GM19025 (cell line): ENCODE measurements around the gene FASLG.

Source experiments
- ATAC-seq: cut with Tn5 transposase; IDR thresholded peaks from one replicate; pipeline ENCODE4 v1.9.1; 2021; ENCODE audit warnings: mild to moderate bottlenecking, low read depth, moderate library complexity; ENCODE audit not compliant: unreplicated experiment

FASLG gene

DNA sequence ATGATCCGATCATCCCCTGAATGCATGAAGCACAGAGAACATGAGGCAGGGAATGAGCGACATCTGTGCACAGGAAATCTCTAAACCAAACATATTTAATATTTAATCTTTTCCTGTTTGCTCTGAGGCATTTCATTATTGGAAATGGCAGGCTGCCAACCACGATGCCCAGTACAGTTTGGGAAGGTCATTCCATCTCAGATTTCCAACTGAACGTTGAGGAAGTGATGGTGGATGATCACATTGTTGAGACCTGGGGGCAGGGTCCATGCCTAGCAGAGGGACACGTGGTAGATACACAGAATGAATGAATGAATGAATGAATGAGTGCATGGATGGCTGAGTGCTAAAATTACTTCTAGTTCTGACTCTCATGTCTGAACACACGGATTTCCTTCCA, 15.9 kb upstream of the FASLG start:
- ATAC-seq, result no peak

DNA sequence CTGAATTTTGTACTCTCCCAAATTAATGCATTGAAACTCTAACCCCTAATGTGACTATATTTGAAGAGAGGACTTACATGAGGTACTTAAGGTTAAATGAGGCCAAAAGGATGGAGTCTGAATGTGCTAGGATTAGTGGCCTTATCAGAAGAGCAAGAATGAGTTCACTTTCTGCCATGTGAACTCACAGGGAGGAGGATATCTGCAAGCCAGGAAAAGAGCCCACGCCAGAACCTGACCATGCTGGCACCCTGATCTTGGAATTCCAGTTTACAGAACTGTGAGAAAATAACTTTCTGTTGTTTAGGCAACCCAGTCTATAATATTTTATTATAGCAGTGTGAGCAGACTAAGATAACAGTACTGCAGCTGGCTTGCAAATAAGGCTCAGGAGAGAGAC, 12.2 kb upstream of the FASLG start:
- ATAC-seq, result no peak

DNA sequence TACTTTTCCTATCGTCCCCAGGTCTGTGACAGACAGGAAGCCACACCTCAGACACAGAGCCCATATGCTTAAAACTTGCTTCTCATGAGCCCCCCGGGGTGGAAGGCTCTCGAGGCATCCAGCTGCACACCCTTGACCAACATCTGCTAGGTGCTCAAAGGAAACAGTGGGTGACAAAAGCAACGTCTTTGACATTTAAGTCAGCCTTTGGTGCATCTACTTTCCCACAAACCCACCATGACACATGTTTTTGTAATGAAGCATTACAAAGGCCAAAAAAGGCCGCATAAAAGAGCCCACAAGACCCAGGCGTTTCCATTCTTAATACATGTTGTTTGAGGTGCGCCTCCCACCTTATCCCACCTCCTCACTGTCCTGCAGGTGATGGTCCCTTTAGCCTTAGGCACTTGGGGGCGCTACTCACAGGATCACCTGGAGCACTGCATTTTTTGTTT, 11.8 kb upstream of the FASLG start:
- no peak for ATAC-seq

DNA sequence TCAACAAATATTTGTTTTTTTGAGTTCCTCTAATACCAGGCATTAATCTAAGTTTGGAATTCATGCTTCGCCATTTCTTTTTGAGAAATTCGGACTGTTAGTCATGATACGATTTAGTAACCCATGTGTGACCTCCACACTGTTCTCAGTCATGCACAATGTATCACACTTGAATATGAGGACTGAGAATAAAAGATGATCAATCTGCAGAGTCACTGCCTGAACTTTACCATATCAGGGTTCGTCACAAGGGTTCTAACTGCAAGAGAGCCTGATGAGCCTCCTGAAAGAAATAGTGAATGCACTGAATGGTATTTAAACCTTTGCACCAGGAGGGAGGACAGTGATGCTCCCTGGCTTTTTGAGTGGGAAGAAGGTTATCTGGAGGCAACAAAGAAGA, 10.9 kb upstream of the FASLG start:
- no peak for ATAC-seq

DNA sequence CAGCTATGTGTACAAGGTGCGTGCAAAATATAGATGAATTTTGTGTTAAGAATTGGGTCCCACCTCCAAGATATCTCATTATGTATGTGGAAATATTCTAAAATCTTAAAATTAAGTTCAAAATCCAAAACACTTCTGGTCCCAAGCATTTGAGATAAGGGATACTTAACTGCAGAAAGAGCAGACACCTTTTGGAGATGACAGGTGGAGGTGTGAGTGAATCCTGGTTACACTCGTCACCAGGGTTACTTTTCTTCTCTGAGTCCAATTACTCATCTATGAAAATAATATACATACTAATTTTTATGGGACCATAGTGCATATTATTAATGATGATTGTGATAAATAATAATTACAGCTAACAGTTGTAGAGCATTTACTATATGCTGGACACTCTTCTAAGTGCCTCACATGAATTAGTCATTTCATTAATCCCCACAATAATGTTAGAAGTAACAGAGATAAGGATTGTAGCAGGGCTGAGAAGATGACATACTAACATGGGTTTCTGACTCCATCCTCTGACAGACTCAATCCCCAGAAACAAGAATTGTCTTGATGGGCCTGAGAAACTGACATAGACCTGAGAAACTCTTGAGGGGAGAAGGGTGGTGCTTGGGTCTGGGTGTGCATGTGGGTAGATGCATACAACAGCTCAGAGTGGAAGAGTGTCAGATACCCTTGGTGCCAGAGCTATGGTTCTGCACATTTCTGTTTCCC, 8.3 kb upstream of the FASLG start:
- no peak for ATAC-seq

DNA sequence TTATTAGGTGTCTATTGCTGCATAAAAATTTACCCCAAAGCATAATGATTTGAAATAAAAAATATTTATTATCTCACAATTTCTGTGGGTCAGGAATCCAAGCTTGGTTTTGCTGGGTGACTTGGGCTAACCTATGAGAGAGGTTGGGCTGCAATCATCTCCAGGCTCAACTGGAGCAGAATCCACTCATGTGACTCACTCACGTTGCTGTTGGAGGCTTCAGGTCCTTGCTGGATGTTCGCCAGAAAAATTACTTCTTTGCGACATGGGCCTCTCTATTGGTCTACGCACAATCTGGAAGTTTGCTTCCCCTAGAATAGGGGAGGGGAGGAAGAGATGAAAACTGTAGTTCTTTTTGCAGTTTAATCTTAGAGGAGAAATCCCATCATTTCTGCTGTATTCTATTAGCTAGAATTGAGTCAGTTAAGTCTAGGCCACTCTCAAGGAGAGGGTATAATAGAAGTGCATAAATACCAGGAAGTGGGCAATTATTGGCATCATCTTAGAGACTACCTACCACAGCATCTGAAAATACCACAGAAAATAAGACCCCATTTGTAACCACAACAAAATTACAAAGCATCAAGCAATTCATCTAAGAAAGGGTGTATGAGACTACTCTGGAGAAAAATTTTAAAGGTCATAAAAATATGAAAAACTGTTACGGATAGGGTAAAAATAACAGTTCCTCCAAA, 5.7 kb upstream of the FASLG start:
- ATAC-seq, result no peak

DNA sequence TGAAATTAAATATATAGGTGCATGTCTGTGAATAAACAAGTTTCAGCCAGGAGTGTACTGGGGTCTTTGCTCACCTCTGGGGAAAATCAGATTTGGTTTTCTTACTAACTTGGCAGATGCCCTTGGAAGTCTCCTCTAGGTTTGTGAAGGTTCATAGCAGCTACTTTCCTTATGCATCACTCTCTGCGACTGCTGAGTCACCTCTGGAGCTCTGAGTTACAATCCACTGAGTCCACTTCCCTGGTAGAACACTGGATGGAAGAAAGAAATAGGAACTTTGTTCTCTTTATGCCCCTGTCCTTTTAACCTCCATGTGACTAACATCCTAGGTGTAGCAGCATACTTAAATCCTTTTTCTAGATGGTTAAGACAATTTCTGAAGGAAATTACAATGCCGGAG, 4.4 kb upstream of the FASLG start:
- no peak for ATAC-seq

DNA sequence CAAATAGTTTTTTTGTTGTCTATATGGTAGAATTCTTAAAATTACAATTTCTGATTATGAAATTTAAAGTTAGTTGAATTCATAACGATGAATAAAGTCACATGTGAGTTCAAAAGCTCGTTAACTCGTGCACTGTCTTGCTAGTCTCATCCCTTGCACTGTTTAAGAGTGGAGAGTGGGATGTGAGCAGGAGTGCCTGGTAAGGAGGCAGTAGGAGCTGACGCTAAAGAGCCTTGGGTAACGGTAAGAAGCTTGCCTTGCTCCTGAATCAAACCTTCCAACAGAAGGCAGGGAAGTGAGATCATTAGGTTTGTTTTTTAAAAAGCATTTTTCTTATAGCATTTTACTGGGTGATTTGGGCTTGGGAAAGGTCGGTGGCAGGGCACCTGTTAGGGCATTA, 2.3 kb upstream of the FASLG start:
- no peak for ATAC-seq

DNA sequence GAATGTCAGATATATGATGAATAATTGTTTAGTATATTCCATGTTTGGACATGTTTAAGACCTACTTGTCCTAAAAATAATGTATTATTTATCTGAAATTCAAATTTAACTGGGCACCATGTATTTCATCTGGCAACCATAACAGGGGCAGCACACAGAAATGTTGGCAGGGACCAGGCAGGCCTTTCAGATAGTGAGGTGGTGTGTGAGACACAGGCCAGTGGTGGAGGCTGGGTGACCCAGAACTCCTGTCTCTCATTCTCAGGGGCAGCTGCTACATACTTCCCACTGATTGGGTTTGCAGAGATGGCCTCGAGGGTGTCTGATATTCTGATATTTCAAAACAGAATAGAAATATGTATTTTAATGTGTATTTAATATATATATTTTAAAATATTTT, 1.3 kb upstream of the FASLG start:
- no peak for ATAC-seq

DNA sequence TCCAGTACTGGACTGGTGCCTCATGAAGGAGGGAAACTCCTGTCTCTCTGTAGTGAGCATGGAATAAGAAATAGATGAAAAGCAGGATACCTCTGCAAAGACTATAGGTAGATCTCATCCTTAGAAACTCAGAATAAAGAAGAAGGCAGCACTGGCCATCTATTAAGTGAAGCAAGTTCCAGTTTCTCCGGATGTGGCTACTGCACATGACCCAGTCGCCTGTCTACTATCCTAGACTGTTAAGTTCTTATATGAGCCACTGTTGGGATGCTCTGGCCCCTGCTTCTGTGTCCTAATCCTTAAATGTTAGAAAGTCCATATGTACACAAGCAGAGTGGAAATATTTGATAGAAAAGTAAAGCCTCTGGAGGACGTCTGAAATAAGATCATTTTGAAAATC, 2.2 kb downstream of the FASLG start:
- no peak for ATAC-seq

DNA sequence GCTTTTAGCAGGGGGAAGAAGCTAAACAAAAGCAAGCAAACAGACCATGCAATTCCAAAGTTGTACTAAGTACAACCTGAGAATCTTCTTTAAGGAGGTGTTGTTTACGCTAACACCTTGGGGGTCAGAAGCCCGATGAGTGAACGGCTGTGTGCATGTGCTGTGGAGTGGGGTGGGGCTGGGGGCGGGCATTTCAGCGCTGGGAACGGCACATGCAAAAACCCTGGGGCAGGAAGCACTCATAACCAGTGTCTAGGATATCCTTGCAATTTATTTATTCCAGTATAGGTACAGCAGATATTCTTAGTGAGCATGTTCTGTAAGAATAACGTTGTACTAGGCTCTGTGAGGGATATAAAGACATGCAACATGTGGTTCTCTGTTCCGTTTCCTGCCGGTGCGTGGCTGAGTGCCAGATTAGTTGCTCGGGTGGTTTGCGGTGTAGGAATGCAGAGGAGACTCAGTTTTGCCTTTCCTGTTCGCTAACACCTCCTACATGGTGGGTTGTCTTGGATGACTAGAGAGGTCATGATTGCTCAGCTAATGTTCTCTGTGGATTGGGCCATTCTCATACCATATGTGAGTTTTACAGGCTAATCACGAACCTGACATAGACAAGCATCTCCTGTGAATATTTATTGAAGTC, 3.7 kb downstream of the FASLG start:
- ATAC-seq, result peak; percentile 81

DNA sequence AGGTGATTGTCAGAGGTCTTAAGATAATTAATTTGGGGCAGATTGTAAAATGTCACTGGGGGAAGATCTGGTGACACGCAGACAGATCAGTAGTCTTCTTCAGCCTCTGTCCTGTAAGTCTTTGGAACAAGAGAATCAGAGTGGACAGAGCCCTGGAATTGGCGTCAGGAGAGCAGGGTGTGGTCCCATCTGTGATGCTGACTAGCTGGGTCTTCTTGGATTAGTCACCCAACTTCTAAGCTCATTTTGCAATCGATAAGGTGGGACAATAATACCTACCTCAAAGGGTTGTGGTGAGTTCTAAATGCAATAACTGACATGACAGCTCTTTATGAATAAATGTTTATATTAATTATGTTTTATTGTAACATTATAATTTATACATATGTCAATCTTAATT, 4.8 kb downstream of the FASLG start:
- no peak for ATAC-seq

DNA sequence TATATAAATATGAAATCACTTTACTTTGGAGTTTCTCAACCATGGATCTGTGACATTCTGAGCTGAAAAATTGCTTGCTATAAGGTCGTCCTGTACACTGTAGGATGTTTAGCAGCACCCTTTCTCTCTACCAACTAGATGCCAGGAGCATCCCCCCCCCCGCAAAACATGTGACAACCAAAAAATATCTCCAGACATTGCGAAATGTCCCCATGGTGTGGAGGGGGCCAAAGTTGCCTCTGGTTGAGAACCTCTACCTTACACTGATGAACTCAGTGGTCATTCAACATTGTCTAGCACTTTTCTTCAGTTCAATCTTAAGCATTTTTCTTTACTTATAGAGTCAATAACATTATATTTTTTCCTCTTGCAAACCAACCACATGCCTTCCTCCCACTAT, 9.2 kb downstream of the FASLG start:
- no peak for ATAC-seq

DNA sequence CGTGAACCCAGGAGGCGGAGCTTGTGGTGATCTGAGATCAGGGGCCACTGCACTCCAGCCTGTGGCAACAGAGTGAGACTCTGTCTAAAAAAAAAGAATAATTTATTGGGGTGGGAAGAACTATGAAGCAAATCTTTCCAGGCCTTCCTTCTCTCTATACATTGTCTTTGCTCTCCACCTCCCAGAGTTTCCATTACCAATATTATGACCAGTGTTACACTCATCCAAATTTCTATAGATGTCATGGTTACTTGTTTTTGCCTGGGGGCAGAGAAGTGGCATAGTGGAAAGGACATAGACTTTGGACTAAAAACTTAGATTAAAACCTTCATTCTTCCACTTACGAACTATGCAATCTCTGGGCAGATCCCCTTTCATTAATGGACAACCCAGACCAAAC, 10.1 kb downstream of the FASLG start:
- ATAC-seq, result no peak

DNA sequence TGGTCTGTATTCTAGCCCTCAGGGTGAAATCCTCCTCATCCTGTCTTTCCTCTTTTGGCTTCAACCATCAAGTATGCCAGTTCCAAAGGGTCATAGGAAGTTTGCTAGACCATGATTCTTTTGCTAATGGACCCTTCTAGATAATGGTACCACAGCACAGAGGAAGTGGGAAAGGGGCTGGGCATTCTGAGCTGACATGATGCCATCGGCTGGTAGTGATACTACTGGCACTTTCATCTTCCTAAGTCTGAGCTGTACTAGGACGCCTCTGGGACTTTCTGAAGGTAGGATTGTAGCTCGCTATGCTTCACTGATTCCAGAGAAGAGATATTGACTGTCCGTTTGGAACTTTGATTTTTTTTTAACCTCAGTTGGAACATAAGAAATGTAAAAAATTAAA, 11.4 kb downstream of the FASLG start:
- no peak for ATAC-seq

DNA sequence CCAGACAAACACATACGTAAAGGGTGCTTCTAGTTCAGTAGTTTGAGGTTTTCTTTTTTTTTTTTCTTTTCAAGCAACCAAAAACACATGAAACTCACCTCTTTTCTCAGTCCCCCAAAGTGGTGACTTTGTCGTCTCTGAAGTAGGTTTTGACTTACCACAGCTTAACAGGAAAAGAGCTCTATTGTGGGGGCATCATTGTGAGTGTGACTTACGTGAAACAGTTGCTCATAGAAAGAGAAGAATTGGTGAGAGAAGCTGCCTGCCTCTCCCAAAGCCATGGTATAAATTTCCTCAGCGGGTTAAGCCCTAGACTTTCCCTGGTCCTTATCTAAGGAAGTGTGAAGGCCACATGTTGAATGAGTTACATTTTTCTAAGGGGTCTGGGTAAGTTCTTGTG, 11.9 kb downstream of the FASLG start:
- no peak for ATAC-seq

DNA sequence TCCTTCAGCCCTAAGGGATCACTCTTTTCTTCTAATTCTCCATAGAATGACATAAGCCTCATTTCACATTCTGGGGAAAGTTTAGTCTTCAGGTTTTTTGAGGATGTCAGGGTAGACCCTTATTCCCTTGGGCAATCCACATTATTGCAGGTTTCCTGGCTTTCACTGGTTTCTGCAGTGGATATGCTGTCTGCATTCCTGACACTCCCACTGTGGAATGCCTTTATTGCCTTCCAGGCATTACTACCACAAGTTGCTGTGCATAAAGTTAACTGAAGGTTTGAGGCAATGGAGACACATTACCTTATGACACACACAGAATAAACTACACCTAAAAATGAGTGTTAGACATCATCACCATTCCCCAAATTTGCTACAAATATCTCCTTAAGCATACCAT, 12.7 kb downstream of the FASLG start:
- no peak for ATAC-seq

DNA sequence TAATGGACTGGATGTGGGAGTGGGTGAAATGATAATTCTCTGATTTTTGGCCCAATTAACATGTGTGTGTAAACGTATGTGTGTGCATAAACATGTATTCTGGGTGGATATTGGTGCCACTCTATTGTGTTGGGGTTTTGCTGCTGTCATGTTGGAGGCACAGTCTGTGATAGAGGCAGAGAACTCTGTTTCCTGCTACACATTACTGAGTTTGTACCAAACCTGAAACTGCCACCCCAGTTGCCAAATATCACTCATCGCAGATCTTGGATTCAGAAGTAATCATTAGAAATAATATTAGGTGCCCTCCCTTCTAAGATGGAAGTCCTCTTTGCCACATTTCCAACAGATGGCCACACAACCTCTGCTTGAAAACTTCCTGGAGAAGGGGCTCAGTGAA, 13.8 kb downstream of the FASLG start:
- no peak for ATAC-seq

DNA sequence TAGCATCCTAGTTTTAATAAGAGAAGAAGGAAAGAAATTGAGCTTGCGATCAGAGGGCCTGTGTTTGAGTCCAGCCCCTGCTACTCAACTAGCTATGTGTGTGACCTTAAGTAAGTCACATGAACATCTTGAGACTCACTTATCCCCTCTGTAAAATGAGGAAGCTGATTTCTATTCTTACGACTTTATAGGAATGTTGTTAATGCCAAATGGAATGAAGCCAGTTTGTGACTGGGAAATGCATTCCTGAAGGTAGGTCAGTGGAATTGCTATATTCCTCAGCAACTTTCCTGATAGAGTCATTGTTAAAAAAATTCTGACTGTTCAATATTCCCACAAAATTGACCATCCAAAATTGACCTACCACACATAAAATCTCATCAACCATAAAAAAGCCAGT, 14.9 kb downstream of the FASLG start:
- ATAC-seq, result no peak

DNA sequence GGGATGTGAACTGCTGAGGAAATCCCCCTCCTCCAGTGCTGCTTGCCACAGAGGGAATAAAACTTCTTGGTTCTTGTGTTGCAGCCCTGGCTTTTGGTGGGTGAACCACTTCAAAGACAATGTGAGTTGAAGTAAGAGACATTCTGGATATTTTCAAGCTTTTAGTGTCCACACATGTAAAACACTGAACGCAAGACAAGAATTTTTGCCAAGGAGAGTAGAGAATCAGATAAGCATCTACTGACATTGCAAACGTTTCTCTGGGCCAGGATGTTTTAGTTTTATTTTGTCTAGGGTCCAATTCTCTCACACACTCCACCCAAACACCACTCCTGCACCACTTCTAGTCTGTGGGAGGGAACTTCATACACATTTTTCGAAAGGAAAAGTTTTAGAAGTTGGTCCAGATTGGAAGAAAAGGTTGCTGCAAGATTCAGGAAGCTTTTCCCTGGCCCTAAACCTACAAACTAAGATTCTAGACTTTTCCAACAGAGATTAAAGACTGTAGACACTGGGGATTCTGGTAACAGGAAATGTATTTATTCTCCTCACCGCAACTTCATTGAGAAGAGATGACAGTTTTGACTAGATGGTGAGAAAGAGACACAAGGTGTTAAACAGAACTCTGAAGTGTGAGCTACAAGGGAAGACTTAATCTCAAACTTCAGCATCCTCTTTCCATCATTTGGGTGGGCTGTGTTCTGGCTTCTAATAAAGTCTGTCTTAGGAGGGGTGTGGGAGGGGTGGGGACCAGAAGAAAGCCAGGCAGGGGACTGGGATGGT, 16.1 kb downstream of the FASLG start:
- ATAC-seq, result no peak
